ENCODE data around the gene ROCK2.

ROCK2 gene

DNA sequence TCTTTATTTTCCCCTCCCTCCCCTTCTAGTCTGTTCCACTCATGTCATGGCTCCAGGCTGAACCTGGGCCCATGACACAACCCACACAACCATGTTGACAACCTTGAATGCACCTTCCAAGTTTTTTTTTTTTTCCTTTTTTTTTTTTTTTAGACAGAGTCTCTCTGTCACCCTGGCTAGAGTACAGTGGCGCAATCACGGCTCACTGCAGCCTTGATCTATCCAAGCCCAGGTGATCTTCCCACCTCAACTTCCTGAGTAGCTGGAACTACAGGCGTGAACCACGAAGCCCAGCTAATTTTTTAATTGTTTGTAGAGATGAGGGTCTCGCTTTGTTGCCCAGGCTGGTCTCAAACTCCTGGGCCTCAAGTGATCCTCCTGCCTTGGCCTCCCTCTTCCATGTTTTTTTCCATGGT lies 21.9 kb upstream of the ROCK2 start:
- no peak for DNase-seq

DNA sequence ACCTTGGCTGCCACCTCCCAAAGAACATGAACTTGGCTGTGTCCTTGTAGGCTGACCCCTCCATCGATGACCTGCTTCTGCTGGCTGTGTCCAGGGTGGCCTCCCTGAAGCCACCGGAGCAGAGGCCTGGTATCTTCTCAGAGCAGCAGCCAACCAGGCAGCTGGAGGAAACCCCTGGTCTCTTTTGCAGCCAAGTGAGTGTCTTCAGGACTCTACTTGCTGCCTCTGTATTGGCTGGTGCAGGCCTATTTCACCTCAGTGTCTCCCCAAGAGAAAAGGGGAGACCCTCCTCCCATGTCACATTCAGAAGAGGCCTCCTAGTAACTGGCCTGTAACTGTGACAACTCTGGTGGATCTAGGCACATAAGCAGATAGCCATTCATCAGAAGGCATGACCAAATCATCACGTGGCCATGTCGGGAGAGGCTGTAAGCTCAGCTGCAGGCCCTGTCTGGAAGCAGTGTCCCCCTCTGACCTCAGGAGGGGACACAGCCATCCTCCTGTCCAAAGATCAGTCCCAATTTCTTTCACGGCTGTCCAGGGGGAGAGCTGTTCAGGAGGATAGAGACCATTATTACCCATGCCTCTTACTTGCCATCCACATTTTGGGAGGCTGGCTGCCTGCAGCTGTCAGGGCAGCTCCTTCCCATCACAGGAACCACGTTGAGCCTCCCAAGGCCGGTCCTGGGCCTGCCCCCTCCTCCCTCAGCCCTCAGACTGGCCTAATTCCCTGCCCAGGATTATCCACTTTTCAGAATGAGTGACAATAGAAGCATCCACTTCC lies 20.9 kb upstream of the ROCK2 start:
- no peak for DNase-seq

DNA sequence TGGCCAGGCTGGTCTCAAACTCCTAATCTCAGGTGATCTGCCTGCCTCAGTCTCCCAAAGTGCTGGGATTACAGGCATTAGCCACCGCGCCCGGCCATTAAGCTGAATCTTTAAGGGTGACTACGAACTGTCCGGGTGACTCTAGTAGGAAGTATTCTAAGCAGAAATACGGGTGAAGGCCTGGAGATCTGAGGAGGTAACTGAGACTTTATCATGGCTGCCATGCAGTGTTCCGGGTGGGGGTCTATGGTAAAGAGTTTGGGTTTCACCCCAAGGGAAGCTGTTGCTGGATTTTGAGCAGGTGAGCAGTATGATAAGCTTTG lies 20.1 kb upstream of the ROCK2 start:
- no peak for DNase-seq

DNA sequence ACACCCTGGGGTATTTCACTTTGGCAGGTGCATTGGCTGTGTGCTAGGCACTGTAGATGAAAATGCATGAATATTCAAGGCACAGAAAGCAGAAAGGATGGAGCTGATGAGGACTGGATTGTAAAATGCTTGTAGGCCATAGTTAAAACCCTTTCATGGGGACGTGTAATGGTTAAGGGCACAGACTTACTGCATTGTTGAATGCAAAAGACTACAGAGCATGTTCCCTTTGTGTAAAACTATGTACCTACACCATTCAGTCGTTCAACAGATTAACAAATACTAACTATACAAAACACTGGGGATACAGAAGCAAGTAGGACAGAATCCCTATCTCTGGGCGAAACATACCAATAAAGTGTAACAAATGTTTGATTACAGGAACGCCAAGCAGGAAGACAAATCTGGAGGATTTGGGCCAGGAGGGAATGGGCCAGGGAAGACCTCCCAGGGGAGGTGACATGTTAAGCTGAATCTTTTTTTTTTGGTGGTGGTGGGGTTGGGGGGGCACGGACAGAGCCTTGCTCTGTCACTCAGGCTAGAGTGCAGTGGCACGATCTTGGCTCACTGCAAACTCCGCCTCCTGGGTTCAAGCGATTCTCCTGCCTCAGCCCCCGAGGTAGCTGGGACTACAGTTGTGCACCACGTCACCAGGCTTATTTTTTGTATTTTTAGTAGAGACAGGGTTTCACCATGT lies 19.6 kb upstream of the ROCK2 start:
- no peak for DNase-seq

DNA sequence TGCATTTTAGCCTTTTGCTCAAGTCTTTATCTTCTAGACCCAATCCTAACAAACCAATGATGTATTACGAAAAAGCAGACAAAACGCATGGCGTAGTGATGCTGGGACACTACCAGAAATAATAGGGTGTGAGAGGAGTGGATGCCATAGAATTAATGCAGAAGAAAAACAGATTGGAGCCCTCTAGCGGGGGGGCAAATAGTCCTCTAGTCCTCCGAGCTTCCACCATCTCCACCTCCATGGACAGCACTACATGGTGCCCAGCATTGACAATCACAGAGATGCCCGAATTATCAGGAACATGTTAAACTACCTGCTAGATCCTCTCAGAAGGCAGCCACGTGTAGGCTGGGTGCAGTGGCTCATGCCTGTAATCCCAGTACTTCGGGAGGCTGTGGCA lies 15.4 kb upstream of the ROCK2 start:
- DNase-seq, result no peak

DNA sequence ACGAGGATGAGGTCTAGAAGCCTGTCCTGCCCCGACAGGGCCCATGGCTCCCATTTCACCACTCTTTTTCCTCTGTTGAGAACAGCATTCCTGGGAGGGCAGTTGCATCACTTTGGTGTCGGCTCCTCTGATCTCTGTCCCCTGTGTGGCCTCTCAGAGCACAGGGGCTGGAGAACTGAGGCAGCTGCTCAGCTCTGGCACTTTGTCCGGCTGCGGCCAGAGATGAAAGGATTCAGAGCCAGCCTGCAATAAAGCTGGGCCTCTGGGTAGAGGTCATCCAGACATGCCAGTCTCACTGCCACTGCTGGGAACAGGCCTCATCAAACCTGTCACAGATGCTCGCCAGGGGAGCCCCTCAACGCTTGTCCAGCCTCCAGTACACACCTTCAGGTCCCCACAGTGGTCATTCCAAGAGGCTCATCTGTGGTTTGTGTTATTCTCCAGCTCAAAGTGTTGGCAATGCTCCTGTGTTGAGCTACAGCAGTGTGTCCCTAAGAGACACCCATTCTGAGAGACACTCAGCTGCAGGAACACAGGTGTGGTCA lies 13.1 kb upstream of the ROCK2 start:
- DNase-seq, result no peak

DNA sequence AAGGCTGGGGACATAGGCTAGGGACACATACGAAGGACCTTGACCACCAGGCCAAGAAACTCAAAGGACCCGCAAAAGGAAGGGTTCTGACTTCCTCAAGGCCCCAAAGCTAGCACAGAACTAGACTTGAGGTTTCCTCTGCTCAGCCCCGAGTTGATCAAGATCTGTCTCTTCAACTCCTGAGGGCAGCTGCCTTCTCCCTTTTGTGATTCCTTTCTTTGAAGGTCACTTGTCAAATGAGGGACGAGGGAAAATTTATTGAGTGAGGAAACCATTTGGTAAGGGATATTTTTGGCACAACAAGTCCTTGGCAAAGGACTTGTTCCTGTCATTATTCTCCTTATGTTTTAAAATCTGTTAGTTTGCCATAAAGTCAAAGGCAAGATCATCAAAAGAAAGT lies 12.3 kb upstream of the ROCK2 start:
- DNase-seq, result no peak

DNA sequence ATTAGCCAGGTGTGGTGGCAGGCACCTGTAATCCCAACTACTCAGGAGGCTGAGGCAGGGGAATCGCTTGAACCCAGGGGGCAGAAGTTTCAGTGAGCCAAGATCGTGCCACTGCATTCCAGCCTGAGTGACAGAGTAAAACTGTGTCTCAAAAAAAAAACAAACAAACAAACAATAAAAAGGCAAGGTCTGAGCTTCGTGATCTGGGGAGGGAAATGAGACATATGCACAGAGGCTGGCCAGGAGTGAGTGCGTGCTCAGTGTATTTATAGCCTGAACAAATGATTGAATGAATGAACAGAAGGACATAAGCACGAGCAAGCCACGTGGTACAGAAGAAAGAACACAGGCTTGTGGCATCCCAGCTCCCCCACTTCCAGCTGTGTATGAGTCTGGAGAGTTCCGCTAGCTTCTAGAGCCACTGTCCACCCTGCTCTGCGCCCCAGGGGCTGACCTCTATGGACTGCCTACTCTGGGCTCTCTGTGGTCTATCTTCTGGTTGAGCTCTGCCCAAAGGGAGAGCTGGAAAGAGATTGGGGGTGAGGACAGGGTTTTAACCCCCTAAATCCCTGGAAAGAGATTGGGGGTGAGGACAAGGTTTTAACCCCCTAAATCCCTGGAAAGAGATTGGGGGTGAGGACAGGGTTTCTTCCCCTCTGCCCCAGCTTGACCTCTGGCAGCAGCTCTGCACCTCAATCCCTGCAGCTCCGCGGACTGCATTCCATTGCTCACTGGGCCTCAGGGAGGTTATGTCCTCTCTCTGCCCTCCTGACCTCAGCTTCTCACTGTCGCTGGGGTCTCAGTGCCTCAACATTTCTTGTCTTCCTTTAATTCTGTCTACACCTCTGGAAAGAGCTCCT lies 11.0 kb upstream of the ROCK2 start:
- DNase-seq, result no peak

DNA sequence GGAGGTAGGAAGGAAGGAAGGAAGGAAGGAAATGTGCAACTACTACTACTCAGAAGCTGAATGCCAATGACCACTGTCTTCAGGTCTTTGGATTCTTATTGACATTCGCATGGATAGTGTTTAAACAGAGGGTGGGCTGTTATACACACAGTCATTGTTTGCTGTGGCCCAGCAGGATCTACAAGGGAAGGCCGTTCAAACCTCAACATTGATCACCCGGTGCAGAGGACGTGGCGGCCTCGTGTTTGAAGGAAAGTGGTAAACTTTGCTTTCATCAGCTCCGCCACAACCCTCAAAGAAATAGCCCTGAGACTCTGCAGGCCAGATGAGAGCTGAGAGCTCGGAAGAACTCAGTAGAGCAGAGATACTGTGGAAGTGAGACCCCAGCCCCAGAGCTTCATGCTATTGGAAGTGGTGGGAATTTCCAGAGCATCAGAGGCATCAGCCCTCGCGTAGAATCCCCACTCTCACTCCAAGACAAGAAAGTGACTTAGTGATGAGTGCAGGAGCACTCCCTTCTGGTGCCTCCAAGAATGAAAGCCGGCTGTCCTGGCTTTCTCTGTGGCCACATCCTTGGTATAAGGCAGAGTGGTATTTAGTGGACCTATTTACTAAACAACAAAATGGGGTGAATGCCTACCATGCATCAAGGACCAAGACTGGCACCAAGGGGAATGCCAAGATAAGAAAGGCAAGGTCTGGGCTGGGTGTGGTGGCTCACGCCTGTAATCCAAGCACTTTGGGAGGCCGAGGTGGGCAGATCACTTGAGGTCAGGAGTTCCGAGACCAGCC lies 10.1 kb upstream of the ROCK2 start:
- no peak for DNase-seq

DNA sequence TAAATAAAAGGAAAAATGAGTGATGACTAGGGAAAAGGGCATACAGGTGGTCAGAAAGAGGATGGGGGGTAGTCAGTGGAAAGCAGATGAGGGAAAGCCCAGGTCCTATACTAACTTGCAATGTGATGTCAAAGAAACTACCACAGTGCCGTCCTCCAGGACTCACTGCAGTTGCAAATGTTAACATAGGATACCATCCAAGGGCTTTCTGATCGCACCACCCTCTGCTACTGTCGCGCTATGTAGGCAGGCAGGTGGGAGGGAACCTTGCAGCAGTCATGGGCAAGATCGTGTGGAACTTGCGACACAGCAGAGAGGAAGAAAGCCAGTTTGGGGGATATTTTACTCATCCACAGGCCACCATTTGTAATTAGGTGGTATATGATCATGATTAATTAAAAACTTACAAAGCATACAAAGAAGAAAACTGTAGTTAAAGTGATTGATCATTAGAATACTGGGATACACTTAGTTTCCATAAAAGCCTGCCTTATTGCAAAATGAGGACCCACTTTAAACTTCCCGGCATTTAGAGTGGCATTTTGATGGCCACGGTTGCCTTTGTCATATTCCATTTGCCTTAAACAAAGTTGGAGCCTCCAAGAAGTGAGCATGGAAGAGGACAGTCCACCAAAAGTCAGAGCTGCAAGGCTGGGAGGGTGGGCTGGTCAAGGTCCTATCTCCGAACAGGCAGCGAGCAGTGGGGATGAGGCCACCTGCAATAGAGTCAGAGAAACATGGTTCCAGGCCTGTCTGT lies 8.5 kb upstream of the ROCK2 start:
- DNase-seq, result no peak

DNA sequence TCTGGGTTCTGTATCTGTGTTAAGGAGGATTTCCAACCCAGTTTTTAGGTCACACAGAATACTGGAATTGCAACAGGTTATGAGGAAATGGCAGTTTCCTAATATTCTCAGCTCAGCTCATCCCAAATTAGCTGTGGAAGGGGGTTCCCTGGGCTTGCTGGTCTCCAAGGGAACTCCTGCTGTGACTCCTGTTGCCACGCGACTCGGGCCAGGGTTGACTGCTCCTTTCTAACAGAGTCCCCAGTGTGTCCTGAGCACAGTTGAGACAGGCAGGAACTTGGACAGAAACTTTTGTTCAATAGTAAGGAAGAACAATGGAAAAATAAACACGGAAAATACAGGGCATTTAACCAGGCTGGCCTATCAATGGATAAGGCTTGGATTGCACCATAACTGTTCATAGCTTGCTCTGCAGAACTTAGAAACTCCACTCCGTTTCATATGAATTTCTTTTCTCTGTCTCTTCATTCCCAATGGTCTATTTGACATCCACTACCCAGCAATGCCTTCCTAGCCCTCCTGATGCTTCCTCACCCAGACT lies 3.8 kb upstream of the ROCK2 start:
- DNase-seq, result no peak

DNA sequence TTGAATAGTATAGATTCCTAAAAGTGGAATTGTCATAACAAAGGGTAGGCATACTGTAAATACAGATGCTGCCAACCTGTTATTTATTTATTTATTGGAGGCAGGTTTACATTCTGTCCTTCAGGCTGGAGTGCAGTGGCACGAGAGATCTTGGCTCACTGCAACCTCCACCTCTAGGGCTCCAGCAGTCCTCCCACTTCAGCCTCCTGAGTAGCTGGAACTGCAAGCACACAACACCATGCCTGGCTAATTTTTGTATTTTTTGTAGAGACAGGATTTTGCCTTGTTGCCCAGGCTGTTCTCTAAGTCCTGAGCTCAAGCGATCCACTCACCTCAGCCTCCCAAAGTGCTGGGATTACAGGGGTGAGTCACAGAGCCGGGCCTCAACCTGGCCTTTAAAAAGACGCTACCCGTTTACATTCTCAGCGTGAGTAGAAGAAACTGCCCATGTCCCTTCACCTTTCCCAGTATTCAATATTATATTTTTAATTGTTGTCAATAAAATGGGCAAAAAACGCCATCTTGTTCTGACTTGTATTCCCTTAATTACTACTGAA lies 3.0 kb upstream of the ROCK2 start:
- DNase-seq, result no peak

DNA sequence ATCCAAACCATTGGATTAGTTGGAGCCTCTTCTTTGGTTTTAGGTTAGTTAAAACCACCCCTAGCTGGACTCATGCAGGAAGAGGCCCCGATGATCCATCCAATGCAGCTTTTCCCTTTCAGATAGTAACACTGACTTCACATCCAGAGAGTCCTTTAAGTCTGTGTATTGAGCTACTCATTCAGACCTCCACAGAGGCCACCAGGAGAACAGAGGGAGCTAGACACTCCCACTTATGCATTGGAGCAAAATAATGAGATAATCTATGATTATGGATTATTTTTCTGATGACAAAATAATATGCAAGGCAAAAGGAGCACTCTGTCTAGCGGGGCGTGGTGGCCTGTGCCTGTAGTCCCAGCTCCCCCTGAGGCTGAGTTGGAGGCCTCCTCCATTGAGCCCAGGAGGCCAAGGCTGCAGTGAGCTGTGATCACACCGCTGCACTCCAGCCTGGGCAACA lies 1.6 kb upstream of the ROCK2 start:
- no peak for DNase-seq

DNA sequence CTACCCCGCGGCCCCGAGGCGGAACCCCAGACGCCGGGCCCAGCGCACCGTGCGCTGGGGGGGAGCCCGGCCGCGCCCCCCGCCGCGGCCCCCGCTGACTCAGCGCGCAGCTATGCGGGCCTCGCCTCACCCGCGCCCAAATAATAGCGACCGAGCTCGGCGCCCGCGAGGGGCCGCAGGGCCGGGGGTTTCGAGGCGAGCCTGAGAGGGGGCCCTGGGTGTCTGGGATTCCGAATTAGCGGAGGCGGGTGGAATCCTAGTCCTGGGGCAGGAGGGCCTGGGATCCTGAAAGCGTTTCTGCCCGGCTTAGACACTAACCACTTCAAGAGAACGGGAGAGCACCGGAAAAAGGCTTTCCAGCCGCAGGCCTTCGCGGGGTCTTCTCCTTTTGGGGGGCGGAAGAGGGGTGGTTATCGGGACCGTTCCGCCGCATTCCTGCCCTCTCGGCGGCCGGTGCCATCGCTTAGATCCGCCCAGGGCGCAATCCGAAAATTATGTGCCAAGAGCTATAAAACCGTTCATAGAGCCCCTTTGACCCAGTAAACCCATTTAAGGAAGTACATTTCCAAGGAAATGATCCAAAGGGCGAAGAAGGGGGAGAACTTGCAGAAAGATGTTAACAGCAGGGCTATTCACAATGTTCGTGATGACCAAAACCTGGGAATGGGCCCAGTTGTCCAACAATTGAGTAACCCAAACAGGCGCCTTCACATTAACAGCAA lies 681 bp upstream of the ROCK2 start:
- DNase-seq, result no peak

DNA sequence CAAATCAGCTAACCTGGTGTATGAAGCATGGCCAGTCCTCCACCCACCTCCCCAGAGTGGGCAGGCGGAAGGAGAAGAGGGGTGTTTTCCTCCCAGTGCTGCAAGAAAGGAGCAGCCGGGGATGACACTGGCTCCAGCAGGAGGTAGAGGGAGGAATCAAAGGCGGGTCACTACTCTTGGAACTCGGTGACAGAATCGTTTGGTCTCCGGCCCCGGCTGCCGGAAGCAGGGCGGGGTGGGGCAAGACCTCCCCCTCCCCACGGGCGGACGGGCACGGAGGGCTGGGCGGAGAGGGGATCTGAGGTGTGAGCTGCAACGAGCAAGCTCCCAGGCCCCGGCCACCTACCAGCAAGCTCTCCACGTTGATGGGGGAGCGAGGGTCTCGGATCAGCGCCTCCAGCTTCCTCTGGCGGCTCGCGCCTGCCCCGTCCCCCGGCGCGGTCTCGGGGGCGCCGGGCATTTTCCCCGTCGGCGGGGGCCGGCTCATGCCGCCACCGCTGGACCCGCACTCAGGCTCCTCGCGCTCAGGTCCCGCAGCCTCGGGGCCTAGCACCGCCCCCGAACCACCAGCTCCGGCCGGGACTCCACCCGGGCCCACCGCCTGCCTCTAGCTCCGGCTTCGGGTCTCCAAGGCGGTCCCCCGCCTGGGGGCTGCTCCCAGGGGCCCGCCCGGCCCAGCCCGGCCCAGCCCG lies 640 bp downstream of the ROCK2 start:
- peak; percentile 50 for DNase-seq

DNA sequence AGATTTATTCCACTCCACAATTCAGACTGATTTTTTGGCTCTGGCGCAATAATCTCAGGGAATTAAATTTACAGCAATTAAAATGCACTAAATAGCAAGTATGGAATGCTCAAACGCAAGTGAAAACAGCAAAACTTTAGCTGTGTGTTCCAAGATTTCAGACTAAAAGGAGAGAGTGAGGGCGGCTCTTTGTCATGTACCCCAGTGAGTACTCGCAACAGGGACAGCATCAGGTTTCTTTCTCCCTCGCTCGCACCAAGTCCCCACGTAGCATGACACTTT lies 1.1 kb downstream of the ROCK2 start:
- no peak for DNase-seq

DNA sequence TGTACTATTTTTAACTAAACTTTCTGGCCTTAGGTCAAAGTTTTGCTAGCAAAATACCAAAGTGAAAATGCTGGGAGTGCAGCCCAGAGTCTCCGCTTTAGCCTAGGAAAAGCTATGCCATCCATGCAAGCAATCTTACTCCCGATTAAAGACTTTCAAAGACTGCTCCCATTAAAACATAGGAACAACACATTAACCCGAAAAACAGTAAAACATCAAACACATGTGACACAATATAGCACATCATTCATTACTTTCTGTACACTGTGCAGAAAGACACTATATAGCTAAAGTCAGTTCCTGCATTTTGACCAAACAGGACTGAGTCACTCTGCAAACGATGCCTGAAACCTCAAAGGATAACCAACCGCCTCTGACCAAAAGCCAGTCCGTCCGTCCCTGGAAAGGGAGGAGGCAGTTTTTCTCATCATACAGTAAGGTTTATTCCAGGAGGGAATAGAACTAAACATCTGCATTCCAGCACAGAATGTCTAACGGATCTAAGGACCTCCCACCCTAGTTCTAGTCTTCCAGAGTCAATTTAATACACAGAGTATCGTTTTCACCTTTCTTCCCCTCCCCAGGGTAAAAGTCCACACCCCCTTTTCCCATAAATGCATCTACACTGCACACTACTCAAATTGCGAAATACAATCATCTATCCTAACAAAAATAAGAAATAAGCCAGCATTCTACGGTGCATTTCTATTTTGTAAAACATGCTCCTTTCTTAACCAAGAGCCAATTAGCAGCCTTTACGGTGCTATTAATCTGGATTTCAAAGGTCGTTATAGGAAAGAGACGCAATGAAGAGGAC lies 1.7 kb downstream of the ROCK2 start:
- no peak for DNase-seq

DNA sequence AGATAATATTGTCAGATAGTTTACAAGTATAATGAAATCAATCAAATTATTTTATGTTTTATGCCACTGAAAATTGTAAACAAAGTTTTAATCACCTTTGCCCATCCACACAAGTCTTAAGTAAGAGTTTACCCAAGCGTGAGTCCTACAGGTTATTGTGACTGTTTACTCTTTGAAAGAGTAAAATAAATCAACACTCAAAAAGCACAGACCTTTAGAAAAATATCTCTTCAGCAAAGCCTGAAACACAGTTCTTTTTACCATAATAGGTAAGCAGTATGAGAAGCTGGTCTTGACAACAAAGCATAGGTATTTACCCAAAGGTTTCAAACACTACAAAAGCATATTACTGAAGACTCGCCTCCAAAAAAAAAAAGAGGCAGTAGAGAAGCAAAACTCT lies 3.7 kb downstream of the ROCK2 start:
- no peak for DNase-seq

DNA sequence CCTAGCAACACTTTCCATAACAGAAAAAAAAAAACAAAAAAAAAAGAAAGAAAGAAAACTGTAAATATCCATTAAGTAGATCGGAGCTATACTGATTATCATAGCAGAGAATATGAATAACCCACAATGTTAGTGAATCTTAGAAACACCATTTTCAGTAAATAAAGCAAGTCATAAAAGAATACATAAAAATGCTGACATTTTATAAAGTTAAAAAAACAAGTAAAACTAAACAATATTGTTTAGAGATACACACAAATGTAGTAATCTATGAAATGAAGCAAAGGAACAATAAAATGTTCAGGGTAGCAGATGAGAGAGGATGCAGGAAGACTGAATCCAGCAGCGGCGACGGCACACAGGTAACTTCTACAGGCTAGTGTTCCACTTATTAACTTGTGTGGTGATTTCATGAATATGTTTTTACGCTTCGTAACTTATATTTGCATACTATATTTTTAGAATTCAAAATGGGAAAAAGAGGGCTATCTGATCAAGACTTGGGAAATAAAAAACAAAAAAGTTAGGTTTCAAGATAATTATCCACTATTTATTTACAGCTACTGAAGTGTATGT lies 4.8 kb downstream of the ROCK2 start:
- DNase-seq, result no peak

All from NCI-H748 treated with DMSO at 0.1 percent for 48 hours (cell line).